ENCODE measurements around the gene SLMAP.

DNA sequence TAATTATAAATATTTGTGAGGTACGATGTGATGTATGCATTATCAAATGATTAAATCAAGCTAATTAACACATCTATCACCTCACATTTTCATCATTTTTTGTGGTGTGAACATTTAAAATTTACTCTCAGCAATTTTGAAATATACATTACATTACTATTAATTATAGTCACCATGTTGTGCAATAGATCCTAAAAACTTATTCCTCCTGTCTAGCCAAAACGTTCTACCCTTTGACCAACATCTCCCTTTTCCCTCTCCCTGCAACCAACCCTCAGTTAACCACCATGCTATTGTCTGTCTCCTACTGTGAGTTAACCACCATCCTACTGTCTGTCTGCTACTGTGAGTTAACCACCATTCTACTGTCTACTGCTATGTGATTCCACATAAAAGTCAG lies 20.7 kb upstream of the SLMAP start:
- TF ChIP-seq CTCF (IDR thresholded peaks at IDR 0.05), result no peak
- no peak for TF ChIP-seq POLR2A (IDR thresholded peaks at IDR 0.05)
